ENCODE data around the gene FBL. TPM values are rescaled to one million over a fixed set of nuclear protein-coding genes. Genes with fewer than 3 reads are reported as not detected.
"Not testable (repeated sequence)": the region's sequence is repeated elsewhere in the genome, so short reads cannot be mapped to it uniquely, and the experiment has no call there.

The FBL gene
- total RNA-seq, 1 donor from 2014 or later: 92.6 TPM

DNA sequence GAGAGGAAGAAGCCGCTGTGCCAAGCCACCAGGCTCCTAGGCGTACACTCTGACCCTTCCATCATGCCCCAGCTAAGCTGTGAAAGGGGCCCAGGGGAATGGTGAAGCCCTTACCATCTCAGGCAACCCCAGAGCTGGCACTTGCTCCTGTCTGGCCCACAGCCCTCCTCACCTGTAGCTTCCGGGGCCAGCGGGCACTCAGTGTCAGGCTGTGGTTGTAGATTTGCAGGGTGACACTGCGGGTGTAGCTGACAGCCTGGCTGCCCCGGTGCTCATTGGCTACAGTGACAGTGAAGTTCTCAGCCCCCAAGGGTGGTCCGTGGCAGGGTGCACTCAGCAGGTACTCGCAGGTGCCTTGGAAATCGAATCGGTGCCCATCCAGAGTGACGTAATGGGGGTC lies 30.3 kb upstream of the FBL start:
- not testable (repeated sequence) for DNase-seq (ENCODE audit: low spot score)

DNA sequence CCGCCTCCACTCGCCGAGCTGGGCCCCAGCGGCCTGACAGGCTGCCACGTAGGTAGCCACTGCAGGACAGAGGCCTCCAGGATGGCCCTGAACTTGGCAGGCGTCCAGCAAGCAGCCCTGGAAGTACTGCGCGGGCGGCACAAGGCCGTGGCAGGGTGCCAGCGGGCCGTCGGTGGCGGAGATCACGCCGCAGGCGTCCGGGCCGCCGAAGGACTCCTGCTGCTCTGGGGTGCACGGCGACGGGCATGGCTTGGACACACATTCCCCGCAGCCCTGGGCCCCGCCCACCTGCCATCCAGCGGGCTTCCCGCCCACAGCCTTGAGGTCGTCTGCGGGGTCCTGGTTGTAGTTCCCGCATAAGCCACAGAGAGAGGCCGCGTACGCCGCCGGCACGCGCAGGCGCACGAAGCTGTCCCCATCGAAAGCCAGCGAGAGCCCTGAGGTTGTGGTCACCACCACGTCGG lies 29.3 kb upstream of the FBL start:
- DNase-seq (ENCODE audit: low spot score): not testable (repeated sequence)

DNA sequence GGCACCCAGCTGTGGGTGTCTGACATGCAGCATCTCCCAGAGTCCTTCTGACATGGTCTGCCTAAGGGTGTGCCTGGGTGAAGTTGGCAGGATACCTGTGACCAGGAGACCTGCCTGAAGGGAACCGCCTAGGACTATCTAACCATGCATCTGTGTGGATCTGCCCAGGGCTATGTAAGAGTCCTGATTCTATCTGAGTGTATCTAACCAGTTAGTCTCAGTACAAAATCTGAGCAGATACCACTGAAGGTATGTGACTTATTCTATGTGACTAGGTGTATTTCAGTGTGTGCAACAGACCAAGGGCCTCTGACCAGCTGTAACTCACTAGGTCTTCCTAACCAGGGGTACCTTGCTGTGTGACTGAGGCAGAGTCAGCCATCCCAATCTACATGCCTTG lies 28.2 kb upstream of the FBL start:
- no peak for DNase-seq (ENCODE audit: low spot score)

DNA sequence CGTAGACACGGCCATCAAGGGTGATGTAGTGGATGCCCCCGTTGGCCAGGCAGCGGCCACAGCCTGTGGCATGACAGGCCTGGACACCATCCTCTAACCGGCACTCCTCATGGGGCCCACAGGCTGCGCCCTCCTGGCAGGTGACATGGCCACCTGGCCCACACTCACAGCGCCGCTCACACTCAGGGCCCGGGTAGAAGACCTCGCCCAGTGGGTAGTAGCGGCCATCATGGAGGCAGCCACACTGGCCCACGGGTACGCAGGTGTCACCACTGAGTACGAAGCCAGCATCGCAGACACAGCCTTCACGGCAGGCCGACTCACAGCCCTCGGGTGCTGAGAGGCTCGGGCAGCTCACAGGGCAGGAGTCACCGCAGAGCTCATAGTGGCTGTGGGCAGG lies 27.2 kb upstream of the FBL start:
- no peak for DNase-seq (ENCODE audit: low spot score)

DNA sequence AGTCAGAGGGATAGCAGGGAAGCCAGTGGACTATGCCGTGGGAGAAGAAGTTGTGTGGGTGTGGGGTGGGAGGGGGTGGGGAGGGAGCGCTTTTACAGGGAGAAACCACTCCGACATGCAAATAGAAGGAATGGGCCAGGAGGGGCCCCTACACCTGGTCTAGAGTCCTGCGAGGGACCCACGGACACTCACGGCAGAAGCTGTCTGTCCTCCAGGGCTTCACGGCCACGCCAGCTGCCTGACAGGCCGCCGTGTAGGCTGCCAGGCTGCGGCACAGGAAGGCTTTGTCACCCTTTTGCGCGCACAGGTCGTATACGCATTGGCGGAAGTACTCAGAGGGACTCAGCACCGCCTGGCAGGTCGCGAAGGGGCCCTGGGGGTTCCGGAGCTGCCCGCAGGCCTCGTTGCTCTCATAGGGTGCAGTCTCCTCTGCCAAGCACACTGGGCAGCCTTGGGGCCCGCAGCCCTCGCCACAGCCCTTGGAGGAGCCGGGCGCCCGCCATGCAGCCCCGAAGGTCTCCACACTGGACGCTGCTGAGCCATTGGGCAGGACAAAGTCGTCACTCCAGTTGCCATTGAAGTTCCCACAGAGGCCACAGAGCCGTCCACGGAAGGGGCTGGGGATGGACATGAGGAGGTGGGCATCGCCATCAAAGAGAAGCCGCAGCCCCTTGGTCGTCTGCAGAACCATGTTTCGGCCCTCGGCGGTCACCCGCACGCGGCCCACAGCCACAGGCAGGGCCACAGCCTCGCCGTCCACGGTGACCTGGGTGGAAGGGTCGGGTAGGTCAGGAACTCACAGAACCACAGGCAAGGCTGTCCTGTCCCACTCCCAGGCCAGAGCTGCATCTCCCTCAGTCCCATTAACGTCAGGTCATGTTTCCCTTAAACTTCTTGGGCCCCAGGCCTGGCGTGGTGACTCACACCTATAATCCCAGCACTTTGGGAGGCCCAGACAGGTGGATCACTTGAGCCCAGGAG lies 26.0 kb upstream of the FBL start:
- DNase-seq (ENCODE audit: low spot score): no peak

DNA sequence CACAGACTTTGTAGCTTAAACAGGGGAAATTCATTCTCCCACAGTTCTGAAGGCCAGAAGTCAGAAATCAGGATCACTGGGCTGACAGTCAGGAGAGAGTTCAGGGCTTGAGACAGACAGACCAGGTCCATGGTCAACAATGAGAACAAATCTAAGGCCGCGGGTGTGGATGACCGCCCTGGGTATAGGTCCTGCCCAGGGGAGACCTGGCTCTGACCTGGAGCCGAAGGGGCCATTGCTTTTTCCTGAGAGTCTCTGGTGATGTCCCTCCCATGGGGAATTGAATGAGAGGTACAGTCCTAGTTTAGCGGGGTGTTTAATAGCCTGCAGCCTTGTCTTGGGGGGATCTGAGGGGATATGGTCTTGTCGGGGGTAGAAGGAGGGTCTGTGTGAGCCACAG lies 25.2 kb upstream of the FBL start:
- DNase-seq (ENCODE audit: low spot score): no peak

DNA sequence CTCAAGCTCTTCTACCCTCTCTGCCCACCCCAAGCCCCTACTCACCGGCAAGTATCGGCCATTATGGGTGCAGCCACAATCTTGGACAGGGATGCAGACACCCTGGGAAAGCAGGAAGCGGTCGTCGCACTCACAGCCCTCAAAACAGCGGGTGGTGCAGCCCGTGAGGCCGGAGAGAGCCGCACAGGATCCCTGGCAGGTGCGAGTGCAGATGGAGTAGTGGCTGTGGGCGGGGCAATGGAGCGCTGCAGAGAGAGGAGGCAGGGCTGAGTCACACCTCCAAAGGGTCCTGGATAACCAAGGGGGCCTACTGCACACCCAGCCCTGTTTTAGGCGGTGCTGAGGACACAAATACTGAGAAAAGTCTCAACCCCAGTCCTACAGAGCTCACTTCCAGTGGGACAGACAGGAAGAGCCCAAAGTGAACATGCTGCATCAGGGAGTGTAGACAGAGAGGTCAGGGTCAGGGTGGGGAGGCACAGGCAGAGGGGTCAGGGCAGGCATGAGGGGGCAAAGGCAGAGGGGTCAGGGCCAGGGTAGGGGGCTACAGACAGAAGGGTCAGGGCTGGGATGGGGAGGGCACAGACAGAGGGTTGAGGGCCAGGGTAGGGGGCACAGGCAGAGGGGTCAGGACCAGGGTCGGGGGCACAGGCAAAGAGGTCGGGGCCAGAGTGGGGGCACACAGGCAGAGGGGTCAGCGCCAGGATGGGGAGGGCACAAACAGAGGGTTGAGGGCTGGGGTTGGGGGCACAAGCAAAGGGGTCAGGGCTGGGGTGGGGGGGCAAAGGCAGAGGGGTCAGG lies 24.2 kb upstream of the FBL start:
- no peak for DNase-seq (ENCODE audit: low spot score)

DNA sequence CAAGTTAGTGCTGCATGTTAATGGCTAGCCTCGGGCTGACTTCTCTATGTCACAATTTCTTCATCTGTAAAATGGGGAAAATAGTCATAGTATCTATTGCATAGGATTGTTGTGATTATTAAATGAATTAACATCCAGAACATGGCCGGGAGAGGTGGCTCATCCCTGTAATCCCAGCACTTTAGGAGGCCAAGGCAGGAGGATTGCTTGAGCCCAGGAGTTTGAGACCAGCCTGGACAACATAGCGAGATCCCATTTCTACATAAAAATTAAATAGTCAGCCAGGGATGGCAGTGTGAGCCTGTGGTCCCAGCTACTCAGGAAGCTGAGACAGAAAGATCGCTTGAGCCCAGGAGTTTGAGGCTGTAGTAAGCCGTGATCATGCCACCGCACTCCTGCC lies 21.8 kb upstream of the FBL start:
- no peak for DNase-seq (ENCODE audit: low spot score)

DNA sequence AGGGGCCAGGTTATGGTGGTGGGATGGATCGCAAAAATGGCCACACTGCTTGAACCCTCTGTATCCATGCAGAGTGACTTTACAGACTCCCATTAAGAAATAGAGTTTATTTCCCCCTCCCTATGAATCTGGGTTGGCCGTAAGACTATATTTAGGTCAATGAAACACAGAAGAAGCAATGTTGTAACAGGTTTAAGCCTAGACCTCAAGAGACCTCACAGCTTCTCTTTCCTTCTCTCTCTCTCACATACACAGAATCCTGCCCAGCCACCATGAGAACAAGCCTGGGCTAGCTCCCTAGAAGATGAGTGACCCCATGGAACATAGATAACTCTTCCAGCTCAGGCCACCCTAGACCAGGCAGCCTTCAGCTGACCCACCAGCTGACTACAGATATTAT lies 21.0 kb upstream of the FBL start:
- DNase-seq (ENCODE audit: low spot score): no peak

DNA sequence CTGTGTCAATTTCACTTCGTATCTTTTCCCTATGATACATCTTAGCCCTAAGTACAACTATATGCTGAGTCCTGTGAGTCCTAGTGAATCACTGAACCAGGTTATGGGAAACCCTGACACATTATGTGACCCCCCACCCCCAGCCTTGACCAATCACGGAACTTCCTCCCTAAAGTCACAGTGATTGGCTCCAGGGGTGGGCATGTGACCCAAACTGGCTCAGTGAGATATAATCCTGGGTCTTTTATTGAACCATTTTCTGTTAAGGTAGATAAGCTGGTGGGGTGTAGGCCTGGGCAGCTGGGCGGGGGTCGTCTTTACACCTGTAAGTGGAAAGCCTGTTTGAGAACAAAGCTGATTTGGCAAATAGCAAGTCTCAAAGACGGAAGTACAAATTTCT lies 19.8 kb upstream of the FBL start:
- no peak for DNase-seq (ENCODE audit: low spot score)

DNA sequence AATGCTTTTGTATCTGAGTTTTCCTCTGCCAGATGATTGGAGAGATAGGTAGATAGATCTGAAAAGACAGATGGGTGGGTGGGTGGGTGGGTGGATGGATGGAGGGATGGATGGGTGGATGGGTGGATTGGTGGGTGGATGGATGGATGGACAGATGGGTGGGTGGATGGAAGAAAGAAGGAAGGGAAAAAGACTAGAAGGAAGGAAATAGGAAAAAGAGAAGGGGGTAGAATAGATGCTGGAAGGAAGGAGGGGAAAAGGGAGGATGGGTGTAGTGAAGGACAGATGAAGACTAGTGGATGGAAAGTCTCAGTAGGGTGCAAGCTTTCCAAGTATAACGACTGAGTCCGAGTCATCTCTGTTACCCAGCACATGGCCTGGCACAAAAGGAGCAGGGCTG lies 19.0 kb upstream of the FBL start:
- DNase-seq (ENCODE audit: low spot score): no peak

DNA sequence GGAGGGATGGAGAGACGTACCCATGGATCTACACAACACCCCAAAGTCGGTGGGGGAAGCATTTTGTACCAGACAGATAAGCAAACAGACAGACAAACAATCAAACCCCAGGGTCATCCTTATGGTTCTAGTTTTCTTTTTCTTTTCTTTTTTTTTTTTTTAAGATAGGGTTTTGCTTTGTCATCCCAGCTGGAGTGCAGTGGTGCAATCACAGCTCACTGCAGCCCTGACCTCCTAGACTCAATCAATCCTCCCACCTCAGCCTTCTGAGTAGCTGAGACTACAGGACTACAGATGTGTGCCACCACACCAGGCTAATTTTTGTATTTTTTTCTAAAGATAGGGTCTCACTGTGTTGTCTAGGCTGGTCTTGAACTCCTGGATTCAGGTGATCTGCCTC lies 17.9 kb upstream of the FBL start:
- no peak for DNase-seq (ENCODE audit: low spot score)

DNA sequence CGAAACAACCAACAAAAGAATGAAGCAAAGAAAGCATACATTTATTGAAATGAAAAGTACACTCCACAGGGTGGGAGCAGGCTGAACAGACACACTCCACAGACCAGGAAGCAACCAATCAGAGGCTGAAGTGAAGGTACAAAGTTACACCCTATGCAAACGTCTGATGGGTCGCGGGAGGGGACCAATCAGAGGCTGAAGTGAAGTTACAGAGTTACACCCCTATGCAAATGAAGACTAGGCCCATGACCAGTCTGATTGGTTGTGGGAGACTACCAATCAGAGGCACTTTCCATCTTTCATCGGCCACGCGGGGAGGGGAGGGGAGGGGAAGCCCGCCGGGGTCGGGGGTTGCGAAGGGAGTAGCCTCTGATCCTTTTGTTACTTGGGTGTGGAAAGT lies 12.4 kb upstream of the FBL start:
- no peak for DNase-seq (ENCODE audit: low spot score)

DNA sequence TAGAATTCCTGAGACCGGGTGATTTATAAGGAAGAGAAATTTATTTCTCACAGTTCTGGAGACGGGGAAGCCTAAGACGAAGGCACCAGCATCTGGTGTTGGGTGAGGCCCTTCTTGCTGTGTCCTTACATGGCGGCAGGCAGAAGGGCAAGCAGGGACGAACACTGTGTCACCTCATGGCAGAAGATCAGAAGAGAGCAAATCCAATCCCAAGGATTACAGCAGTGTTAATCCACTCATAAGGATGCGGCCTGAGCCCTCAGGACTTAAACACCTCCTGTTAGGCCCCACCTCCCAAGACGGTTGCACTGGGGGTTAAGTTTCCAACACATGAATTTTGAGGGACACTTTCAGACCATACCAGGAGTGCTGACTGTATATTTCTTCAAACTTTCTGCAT lies 6.7 kb upstream of the FBL start:
- DNase-seq (ENCODE audit: low spot score): no peak

DNA sequence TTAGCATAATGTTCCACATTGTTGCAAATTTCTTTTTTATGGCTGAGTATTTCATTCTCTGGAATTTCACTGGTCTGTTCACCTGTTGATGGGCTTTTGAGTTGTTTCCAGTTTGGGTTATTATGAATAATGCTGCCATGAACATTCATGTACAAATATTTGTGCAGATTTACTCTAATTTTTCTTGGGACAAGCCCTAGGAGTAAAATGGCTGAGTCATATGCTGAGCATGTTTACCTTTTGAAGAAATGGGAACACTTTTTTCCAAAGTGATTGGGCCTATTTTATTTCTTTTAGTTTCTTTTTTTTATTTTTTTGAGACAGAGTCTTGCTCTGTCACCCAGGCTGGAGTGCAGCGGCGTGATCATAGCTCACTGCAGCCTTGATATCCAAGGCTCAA lies 4.7 kb upstream of the FBL start:
- DNase-seq (ENCODE audit: low spot score): no peak

DNA sequence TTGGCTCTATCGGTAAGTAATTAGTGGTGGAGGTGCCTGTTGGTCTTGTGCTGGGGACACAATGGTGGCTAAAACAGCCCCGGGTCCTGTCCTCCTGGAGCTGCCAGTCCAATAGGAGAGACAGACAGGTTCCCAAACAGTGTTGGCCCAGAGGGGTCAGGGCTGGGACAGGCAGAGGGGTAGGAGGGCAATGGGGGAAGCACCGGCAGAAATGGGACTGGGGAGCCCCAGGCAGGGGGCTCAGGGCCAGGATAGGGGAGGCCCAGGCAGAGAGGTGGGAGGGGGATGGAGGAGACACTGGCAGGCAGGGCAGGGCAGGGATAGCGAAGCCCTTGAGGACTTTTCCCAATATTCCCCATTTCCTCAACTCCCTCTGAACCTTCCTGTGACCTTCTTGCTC lies 2.2 kb upstream of the FBL start:
- no peak for DNase-seq (ENCODE audit: low spot score)

DNA sequence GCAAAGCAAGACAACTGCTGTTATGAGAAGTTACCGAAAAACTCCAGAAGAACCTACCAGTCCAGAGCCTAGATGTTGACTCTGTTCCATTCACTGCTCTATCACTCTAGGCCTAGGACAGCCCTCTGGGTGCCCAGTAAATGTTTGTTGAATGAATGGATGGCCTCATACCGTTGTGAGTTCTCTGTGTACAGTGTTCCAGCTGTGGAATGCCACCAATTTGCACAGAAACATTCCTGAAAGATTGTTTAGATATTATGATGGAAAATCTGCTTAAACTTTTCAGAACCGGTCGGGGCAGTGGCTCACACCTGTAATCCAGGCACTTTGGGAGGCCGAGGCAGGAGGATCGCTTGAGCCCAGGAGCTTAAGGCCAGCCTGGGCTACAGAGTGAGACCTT lies 1.3 kb upstream of the FBL start:
- no peak for DNase-seq (ENCODE audit: low spot score)

DNA sequence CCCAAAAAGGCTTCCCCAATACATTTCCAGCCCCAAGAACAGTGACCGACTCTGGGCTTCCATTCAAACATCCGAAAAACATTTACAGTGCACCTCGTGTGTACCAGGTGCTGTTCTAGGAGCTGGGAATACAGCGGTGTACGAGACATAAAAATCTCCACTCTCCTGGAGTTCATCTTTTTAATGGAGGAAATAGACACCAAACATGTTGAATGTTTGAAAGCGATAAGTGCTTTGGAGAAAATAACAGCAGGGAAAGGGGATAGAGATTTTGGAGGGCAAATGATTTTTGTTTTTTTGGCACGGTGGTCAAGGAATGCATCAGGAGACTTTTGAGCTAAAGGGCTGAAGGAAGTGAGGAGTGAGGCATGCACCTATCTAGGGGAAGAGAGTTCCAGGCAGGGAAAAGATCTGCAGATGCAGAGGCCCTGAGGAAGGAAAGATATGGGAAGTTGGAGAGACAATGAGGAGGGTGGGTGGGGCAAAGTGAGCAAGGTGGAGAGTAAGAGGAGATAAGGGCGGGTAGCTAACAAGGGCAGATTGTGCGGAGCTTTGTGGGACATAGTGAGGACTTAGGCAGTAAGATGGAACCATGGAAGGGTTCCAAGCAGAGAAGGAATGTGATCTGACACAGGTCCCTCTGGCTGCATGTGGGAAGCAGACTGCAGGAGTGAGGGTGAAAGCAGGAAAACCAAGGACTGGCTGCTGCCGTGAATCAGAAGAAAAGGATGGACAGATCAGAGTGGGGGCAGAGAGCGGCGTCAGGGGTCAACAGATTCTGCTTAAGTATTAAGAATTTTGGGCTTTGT lies 703 bp upstream of the FBL start:
- no peak for DNase-seq (ENCODE audit: low spot score)

DNA sequence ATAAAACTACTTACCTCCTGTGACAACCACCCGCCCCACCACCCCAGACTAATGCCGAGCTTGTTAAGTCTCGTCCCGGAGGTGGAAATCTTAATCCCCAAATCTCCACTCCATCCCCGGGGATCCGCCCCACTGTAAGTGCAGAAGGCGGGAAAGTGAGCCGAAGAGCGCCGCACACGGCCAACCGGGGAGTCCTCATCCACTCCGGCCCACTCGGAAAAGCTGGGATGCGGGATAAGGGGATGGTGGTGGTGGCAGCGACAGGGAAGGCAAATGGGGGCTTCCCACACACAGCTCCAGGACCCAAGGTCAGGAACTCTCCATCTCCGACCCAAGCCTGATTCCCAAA lies 621 bp downstream of the FBL start:
- DNase-seq (ENCODE audit: low spot score): no peak

DNA sequence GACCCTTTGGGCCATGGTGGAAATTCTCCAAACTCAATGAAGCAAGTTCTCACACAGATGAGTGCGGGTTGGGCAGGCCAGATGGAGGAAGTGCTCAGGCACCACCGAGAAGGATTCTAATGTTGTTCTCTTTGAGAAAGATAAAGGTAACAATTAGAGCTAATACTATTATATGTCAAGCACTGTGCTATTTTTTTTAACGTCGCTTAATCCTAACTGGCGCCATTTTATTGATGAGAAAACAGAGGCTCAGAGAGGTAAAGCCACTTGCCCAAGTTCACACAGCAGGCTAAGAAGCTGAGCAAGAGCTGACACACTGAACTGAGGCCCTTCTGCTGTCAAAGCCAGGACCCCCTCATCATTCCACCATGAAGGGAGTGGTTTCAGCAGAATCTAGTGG lies 1.0 kb downstream of the FBL start:
- DNase-seq (ENCODE audit: low spot score): no peak

DNA sequence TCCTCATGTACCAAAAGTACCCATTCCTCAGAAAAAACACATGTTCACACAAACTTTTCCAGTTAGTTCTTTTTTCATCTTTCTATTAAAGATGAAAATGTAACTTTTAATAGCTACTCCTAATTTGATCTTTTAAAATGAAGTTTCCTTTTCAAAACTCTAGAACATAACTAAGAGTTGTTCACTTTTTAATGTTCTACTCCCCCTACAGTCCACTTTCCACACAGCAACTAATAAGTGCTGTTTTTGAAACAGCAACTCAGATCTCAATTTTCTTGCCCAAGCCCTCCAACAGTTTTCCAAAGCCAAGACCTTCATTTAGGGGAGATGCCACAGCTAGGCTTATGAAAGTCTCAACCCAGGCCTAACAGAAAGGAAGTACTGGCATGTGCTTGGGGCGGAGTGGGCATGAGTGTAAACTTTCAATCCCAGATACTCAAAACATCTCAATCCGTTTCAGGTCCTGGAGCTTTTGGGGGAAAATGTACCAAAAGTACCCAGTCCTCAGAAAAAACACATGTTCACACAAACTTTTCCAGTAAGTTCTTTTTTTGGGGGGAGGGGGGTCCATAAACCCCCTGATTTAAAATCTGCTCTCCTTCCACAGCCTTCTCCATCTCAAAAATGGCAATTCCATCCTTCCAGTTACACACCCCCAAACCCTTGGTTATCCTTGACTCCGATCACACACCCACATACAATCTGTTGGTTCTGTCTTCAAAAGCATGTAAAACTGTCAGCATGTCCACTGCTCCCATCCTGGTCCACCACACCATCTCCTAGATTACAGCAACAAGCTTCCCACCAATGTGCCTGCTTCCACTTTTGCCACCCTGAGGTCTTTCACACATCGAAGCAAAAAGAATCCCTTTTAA lies 2.0 kb downstream of the FBL start:
- DNase-seq (ENCODE audit: low spot score): no peak
